ENCODE results near the gene PMF1.

DNA sequence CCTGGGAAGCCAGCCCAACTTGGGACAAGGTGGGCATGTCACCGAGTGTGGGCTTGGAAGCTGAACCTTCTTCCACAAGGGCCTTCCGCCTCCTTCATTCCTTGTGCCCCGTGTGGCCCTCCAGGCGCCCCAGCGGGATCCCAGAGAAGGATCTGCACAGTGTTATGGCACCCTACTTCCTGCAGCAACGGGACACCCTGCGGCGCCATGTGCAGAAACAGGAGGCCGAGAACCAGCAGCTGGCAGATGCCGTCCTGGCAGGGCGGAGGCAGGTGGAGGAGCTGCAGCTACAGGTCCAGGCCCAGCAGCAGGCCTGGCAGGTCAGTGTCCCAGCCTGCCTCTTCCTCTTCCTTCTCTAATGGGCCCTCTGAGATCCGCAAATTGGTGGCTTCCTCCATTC is 23.4 kb downstream of the PMF1 start:
- TF ChIP-seq, protein P1, sequence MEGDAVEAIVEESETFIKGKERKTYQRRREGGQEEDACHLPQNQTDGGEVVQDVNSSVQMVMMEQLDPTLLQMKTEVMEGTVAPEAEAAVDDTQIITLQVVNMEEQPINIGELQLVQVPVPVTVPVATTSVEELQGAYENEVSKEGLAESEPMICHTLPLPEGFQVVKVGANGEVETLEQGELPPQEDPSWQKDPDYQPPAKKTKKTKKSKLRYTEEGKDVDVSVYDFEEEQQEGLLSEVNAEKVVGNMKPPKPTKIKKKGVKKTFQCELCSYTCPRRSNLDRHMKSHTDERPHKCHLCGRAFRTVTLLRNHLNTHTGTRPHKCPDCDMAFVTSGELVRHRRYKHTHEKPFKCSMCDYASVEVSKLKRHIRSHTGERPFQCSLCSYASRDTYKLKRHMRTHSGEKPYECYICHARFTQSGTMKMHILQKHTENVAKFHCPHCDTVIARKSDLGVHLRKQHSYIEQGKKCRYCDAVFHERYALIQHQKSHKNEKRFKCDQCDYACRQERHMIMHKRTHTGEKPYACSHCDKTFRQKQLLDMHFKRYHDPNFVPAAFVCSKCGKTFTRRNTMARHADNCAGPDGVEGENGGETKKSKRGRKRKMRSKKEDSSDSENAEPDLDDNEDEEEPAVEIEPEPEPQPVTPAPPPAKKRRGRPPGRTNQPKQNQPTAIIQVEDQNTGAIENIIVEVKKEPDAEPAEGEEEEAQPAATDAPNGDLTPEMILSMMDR (conservative IDR thresholded peaks at IDR 0.05; ENCODE audit: low read depth, low read length), result no peak
- no peak for TF ChIP-seq EZH2 (IDR thresholded peaks at IDR 0.05; ENCODE audit: borderline replicate concordance, low read depth, low read length, poor library complexity, severe bottlenecking)

Measured in A673 (cell line).